ENCODE measurements around the gene GNAS-AS1. TPM values are rescaled to one million over a fixed set of nuclear protein-coding genes. Genes with fewer than 3 reads are reported as not detected.
A peak's percentile ranks its signal among the peaks of the same experiment; 100 is the strongest.

The GNAS-AS1 gene
- total and polyA plus RNA-seq, 11 donors: 0.17 to 0.91 (median 0.29) TPM; not detected in 2

DNA sequence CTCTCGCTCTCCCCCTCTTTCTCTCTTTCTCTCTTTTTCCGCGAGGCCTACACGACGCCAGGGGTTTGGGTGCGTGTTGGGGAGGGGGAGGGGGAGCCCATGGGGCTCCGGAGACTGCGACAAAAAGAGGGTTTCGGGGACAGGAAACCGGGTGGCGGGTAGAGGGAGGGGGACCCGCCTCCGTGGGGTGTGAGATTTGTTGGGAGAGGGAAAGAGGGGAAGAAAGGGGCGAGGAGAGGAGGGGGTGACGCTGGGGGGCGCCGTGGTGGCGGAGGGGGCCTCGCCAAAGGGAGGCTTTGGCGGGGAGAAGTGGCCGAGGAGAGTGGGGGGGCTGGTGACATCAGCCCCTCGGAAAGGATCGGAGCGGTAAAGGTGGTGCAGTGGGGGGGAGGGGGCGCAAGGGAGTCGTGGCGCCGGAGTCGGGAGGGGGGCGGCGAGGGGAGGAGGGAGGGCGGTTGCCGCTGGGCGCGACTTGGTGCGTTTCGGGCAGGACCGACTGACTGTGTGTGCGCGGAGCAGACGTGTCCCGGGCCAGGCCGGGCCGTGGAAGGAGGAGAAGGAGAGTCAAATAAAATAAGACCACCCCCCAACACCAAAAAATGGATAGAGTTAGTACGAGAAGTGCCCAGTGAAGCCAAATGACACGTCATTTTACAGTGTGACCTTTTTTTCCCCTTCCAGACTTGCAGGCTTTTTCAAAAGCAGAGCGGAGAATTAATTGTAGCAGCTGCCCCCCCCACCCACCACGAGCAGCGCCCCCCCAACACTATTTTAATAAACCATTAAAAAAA, 41.6 kb upstream of the GNAS-AS1 start:
- intact Hi-C loops (cut with DNase I): loop anchor here in 8 of 10 donors (1.0 to 5.0 kb wide), 8 partner anchors 14 to 505 kb away; partner anchors contain the start of genes ATP5F1E (in 3 of the 8), PRELID3B (in 3 of the 8), NELFCD (in 2 of the 8) and VAPB (in 1 of the 8)
- peaks cover 0 to 14% (median 0%) of the 10 kb centered on the region in 9 donors for H3K36me3 ChIP-seq
- peak; percentile 27 to 71 (median 40) for ATAC-seq
- peak overlapping the region; percentile 92 to 100 (median 99) for H3K27ac ChIP-seq
- no peaks in the 10 kb centered on the region for H3K9me3 ChIP-seq
- peaks cover 15 to 55% (median 45%) of the 10 kb centered on the region in 12 donors for H3K4me1 ChIP-seq
- TF ChIP-seq, protein P1, sequence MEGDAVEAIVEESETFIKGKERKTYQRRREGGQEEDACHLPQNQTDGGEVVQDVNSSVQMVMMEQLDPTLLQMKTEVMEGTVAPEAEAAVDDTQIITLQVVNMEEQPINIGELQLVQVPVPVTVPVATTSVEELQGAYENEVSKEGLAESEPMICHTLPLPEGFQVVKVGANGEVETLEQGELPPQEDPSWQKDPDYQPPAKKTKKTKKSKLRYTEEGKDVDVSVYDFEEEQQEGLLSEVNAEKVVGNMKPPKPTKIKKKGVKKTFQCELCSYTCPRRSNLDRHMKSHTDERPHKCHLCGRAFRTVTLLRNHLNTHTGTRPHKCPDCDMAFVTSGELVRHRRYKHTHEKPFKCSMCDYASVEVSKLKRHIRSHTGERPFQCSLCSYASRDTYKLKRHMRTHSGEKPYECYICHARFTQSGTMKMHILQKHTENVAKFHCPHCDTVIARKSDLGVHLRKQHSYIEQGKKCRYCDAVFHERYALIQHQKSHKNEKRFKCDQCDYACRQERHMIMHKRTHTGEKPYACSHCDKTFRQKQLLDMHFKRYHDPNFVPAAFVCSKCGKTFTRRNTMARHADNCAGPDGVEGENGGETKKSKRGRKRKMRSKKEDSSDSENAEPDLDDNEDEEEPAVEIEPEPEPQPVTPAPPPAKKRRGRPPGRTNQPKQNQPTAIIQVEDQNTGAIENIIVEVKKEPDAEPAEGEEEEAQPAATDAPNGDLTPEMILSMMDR (IDR thresholded peaks at IDR 0.05): peak in 2 of 12 donors; percentile 4 to 37
- no peak for TF ChIP-seq POLR2A (IDR thresholded peaks at IDR 0.05)
- peak overlapping the region; percentile 67 to 97 (median 86) for H3K4me3 ChIP-seq
- 0 to 1% (median 1%) methylated on average over 43 to 49 of the region's 49 CpGs for WGBS, 4 donors
- H3K27me3 ChIP-seq: no peaks in the 10 kb centered on the region
- peak; percentile 85 to 89 (median 88) for DNase-seq

DNA sequence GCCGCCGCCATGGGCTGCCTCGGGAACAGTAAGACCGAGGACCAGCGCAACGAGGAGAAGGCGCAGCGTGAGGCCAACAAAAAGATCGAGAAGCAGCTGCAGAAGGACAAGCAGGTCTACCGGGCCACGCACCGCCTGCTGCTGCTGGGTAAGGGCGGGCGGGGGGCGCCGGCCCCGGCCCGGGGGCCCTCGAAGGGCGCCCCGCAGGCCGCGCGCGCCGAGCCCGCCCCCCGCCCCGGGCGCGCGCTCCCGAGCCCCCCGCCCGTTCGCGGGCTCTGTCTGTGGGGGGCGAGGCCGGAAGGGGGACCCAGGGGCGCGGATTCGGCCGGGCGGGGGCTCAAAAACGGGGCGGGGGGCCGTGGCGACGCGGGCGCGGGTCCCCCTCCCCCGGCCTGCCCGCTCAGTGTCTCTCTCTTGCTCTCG, 41.0 kb upstream of the GNAS-AS1 start:
- peak in 2 of 4 donors; percentile 1 for ATAC-seq
- intact Hi-C loops (cut with DNase I): loop anchor here (1.0 to 5.0 kb wide), 10 partner anchors 15 to 504 kb away; partner anchors contain the start of genes ATP5F1E (in 5 of the 10), NELFCD (in 4 of the 10), PRELID3B (in 3 of the 10) and VAPB (in 1 of the 10)
- peak in 3 of 5 donors; percentile 38 to 70 (median 61) for DNase-seq
- WGBS, 4 donors: 0 to 3% (median 1%) methylated on average over 14 to 55 of the region's 55 CpGs; no CpG with 5 or more reads in 1 of the 4 donors
- TF ChIP-seq, protein P1 (IDR thresholded peaks at IDR 0.05): no peak
- TF ChIP-seq POLR2A (IDR thresholded peaks at IDR 0.05): no peak
- Histone ChIP-seq H3K4me1 (peaks cover 12 to 49% (median 39%) of the 10 kb centered on the region in 12 donors), H3K4me3 (peak overlapping the region; percentile 67 to 97 (median 86)), H3K36me3 (peaks cover 0 to 8% (median 0%) of the 10 kb centered on the region in 9 donors), H3K9me3 (no peaks in the 10 kb centered on the region), H3K27ac (peak overlapping the region; percentile 92 to 100 (median 99)), H3K27me3 (no peaks in the 10 kb centered on the region)

DNA sequence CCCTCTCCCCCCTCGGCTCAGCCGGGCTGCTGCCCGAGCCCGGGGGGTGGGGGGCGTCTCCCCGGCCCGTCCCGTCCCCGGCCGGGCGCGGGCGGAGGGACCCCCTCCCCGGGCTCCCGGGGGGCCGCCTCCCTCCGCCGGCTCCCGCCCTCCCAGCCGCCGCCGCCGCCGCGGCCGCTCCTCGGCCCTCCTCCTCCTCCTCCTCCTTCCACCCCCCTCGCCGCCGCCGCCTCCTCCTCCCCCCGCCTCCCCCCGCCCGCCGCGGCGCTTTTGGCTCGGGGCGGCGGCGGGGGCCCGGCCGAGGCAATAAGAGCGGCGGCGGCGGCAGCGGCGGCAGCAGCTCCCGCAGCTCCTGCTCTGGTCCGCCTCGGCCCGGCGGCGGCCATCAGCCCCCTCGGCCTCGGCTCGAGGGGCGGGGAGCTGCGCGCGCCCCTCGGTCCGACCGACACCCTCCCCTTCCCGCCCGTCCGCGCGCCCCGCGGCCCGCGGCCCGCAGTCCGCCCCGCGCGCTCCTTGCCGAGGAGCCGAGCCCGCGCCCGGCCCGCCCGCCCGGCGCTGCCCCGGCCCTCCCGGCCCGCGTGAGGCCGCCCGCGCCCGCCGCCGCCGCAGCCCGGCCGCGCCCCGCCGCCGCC, 40.5 kb upstream of the GNAS-AS1 start:
- intact Hi-C loops (cut with DNase I): loop anchor here (2.0 to 5.0 kb wide), 8 partner anchors 18 to 504 kb away; partner anchors contain the start of genes ATP5F1E (in 4 of the 10), NELFCD (in 3 of the 10), PRELID3B (in 3 of the 10) and VAPB (in 1 of the 10)
- peak; percentile 82 to 90 (median 88) for DNase-seq
- Histone ChIP-seq H3K9me3 (no peaks in the 10 kb centered on the region), H3K4me1 (peaks cover 12 to 44% (median 33%) of the 10 kb centered on the region in 12 donors), H3K36me3 (peaks cover 0 to 3% (median 0%) of the 10 kb centered on the region in 9 donors), H3K4me3 (peak overlapping the region; percentile 39 to 97 (median 86)), H3K27ac (peak overlapping the region; percentile 92 to 100 (median 99)), H3K27me3 (no peaks in the 10 kb centered on the region)
- WGBS, 4 donors: 0 to 1% (median 0%) methylated on average over 1 to 98 of the region's 105 CpGs; no CpG with 5 or more reads in 1 of the 4 donors
- TF ChIP-seq POLR2A (IDR thresholded peaks at IDR 0.05): peak in 1 of 2 donors; percentile 63
- TF ChIP-seq, protein P1 (IDR thresholded peaks at IDR 0.05): no peak
- ATAC-seq: peak in 3 of 4 donors; percentile 31 to 67 (median 65)

All from heart left ventricle (tissue), 16 donors.